ENCODE data around the gene DCTN3. TPM values are rescaled to one million over a fixed set of nuclear protein-coding genes. Genes with fewer than 3 reads are reported as not detected.

DCTN3 gene
- total and polyA plus RNA-seq, 2 donors, result 34.2 to 117 TPM

Small RNA genes lying within 50 kb of the gene (small RNA-seq; reads per million reads assigned to genes)
- not detected for gene CCL27

Other genes with a start within 250 kb of the DCTN3 start
- gene MYORG, start 243.6 kb downstream of the DCTN3 start, total RNA-seq, result 2.4 TPM
- gene MYORG, start 243.6 kb downstream of the DCTN3 start, polyA plus RNA-seq, result 9.8 TPM
- gene FAM219A, start 161.9 kb downstream of the DCTN3 start, total RNA-seq, result 6.0 TPM
- gene FAM219A, start 161.9 kb downstream of the DCTN3 start, polyA plus RNA-seq, result 20.8 TPM
- gene DNAI1, start 161.7 kb downstream of the DCTN3 start, total RNA-seq, result not detected
- gene DNAI1, start 161.7 kb downstream of the DCTN3 start, polyA plus RNA-seq, result 0.11 TPM
- 0.26 TPM for gene ENHO, start 97.5 kb downstream of the DCTN3 start, total RNA-seq
- 1.8 TPM for gene ENHO, start 97.5 kb downstream of the DCTN3 start, polyA plus RNA-seq
- 5.6 TPM for gene CNTFR, start 30.8 kb downstream of the DCTN3 start, total RNA-seq
- 11.5 TPM for gene CNTFR, start 30.8 kb downstream of the DCTN3 start, polyA plus RNA-seq
- gene RPP25L, start 8.4 kb downstream of the DCTN3 start, total RNA-seq, result 13.2 TPM
- gene RPP25L, start 8.4 kb downstream of the DCTN3 start, polyA plus RNA-seq, result 33.7 TPM
- not detected for gene ARID3C, start 8.6 kb upstream of the DCTN3 start, total RNA-seq
- gene ARID3C, start 8.6 kb upstream of the DCTN3 start, polyA plus RNA-seq, result not detected
- gene SIGMAR1, start 17.3 kb upstream of the DCTN3 start, total RNA-seq, result 18.2 TPM
- gene SIGMAR1, start 17.3 kb upstream of the DCTN3 start, polyA plus RNA-seq, result 103 TPM
- gene GALT, start 26.2 kb upstream of the DCTN3 start, total RNA-seq, result 25.4 TPM
- gene GALT, start 26.2 kb upstream of the DCTN3 start, polyA plus RNA-seq, result 31.8 TPM
- 43.9 TPM for gene IL11RA, start 31.7 kb upstream of the DCTN3 start, total RNA-seq
- 39.5 TPM for gene IL11RA, start 31.7 kb upstream of the DCTN3 start, polyA plus RNA-seq
- gene CCL27, start 42.2 kb upstream of the DCTN3 start, total RNA-seq, result not detected
- 0.32 TPM for gene CCL27, start 42.2 kb upstream of the DCTN3 start, polyA plus RNA-seq
- 2.1 TPM for gene CCL19, start 70.8 kb upstream of the DCTN3 start, total RNA-seq
- 4.0 TPM for gene CCL19, start 70.8 kb upstream of the DCTN3 start, polyA plus RNA-seq
- gene CCL21, start 89.6 kb upstream of the DCTN3 start, total RNA-seq, result 35.7 TPM
- 60.4 TPM for gene CCL21, start 89.6 kb upstream of the DCTN3 start, polyA plus RNA-seq